ENCODE measurements around the gene PACSIN2. TPM values are rescaled to one million over a fixed set of nuclear protein-coding genes. Genes with fewer than 3 reads are reported as not detected.

PACSIN2 gene
- total and polyA plus RNA-seq, 2 experiments from 2014 or later: 23.5 to 57.3 TPM

- Mint-ChIP-seq H3K4me1 (peaks cover 52% of the 10 kb centered on the region), H3K27me3 (ENCODE audit: insufficient read depth, low read depth, poor library complexity) (peaks cover 6% of the 10 kb centered on the region), H3K4me3 (no peak overlapping the region), H3K27ac (no peak overlapping the region), H3K36me3 (ENCODE audit: low read depth) (peaks cover 11% of the 10 kb centered on the region; the same call in 2 of the 3 replicates), H3K9me3 (no peaks in the 10 kb centered on the region; the same call in 2 of the 3 replicates)
- ATAC-seq (no peak), DNase-seq (ENCODE audit: low spot score) (no peak)
- Histone ChIP-seq H3K27me3 (ENCODE audit: insufficient read depth) (no peaks in the 10 kb centered on the region), H3K4me2 (no peak overlapping the region), H3K36me3 (ENCODE audit: insufficient read depth) (no peaks in the 10 kb centered on the region), H3K27ac (ENCODE audit: low read depth) (no peak overlapping the region; the same call in 1 of the 2 replicates), H3K4me3 (no peak overlapping the region), H3K79me2 (replicated peaks; ENCODE audit: insufficient read depth) (peaks cover 98% of the 10 kb centered on the region), H4K20me1 (replicated peaks; ENCODE audit: insufficient read depth) (peaks cover 51% of the 10 kb centered on the region), H3F3A (replicated peaks; ENCODE audit: low read depth) (no peaks in the 10 kb centered on the region), H3K4me1 (ENCODE audit: insufficient read depth) (peaks cover 43% of the 10 kb centered on the region), H3K9me2 (ENCODE audit: insufficient read depth) (no peaks in the 10 kb centered on the region), H2AFZ (no peak overlapping the region)
- TF ChIP-seq ZNF114 (CRISPR knock-in tag; IDR thresholded peaks at IDR 0.05): no peak
Measured at GRCh38 chr22:42957544-42957943, 57.4 kb downstream of the PACSIN2 start.

GRCh38 chr22:42955848-42956247, 59.1 kb downstream of the PACSIN2 start:
- H4K20me1 ChIP-seq (replicated peaks; ENCODE audit: insufficient read depth): peaks cover 47% of the 10 kb centered on the region
- H3K27me3 ChIP-seq (ENCODE audit: insufficient read depth): no peaks in the 10 kb centered on the region
- no peak overlapping the region for H3K27ac ChIP-seq (ENCODE audit: low read depth)
- no peak overlapping the region for H2AFZ ChIP-seq
- no peaks in the 10 kb centered on the region for H3K36me3 ChIP-seq (ENCODE audit: insufficient read depth)
- Mint-ChIP-seq H3K27me3 (ENCODE audit: insufficient read depth, low read depth, poor library complexity) (peaks cover 6% of the 10 kb centered on the region), H3K4me1 (peaks cover 53% of the 10 kb centered on the region), H3K36me3 (ENCODE audit: low read depth) (peaks cover 11% of the 10 kb centered on the region; the same call in 2 of the 3 replicates), H3K9me3 (no peaks in the 10 kb centered on the region; the same call in 2 of the 3 replicates), H3K27ac (no peak overlapping the region), H3K4me3 (no peak overlapping the region)
- no peak overlapping the region for H3K4me2 ChIP-seq
- H3F3A ChIP-seq (replicated peaks; ENCODE audit: low read depth): no peaks in the 10 kb centered on the region
- no peak overlapping the region for H3K4me3 ChIP-seq
- H3K4me1 ChIP-seq (ENCODE audit: insufficient read depth): peaks cover 34% of the 10 kb centered on the region
- DNase-seq (ENCODE audit: low spot score) (no peak), ATAC-seq (no peak)
- no peaks in the 10 kb centered on the region for H3K9me2 ChIP-seq (ENCODE audit: insufficient read depth)
- peaks cover 100% of the 10 kb centered on the region for H3K79me2 ChIP-seq (replicated peaks; ENCODE audit: insufficient read depth)
- TF ChIP-seq REST (IDR thresholded peaks at IDR 0.05; ENCODE audit: unreplicated experiment) (no peak), ZNF114 (CRISPR knock-in tag; IDR thresholded peaks at IDR 0.05) (no peak), EZH2phosphoT487 (IDR thresholded peaks at IDR 0.05; ENCODE audit: unreplicated experiment) (no peak), NANOG (IDR thresholded peaks at IDR 0.05; ENCODE audit: borderline replicate concordance) (no peak), JUNB (IDR thresholded peaks at IDR 0.05; ENCODE audit: unreplicated experiment) (no peak), EZH2 (IDR thresholded peaks at IDR 0.05; ENCODE audit: low read depth, unreplicated experiment) (no peak), CTCF (conservative IDR thresholded peaks at IDR 0.05; ENCODE audit: low read depth in 2 of 2) (no peak), CREB1 (CRISPR knock-in tag; IDR thresholded peaks at IDR 0.05; ENCODE audit: low read depth) (no peak), STAT1 (IDR thresholded peaks at IDR 0.05; ENCODE audit: unreplicated experiment) (no peak), ZNF462 (CRISPR knock-in tag; IDR thresholded peaks at IDR 0.05) (no peak), ZNF331 (CRISPR knock-in tag; IDR thresholded peaks at IDR 0.05; ENCODE audit: low read depth) (no peak)

Data from GM23338 (cell line).